ENCODE measurements around the gene EPHA7.

GRCh38 chr6:93423542-93423941, 4.2 kb upstream of the EPHA7 start:
- peak in 2 of 6 experiments; percentile 13 to 27 for TF ChIP-seq CTCF (IDR thresholded peaks at IDR 0.05)
- TF ChIP-seq POLR2A (IDR thresholded peaks at IDR 0.05): no peak

Data from thyroid gland (tissue), 4 donors.